GM23338 (cell line): Measurements from ENCODE around the gene TMEM163.

Experiments
- CREB1 ChIP-seq: fragments of 250-450 bp; sonication (Bioruptor Pico); IDR thresholded peaks from 2 replicates; pipeline ENCODE4 v1.5.0; 2020; ENCODE audit warnings: low read depth, mild to moderate bottlenecking, moderate library complexity
- EZH2 ChIP-seq: fragments of 200-600 bp; sonication (generic); IDR thresholded peaks from one replicate; pipeline ENCODE4 v1.8.0; 2017; ENCODE audit warnings: antibody characterized with exemption, mild to moderate bottlenecking, low read depth; ENCODE audit not compliant: unreplicated experiment
- EZH2phosphoT487 ChIP-seq: fragments of 200-600 bp; sonication (generic); IDR thresholded peaks from one replicate; pipeline ENCODE4 v1.8.1; 2018; ENCODE audit warnings: antibody characterized with exemption; ENCODE audit not compliant: unreplicated experiment
- POLR2AphosphoS5 ChIP-seq: IDR thresholded peaks from 2 replicates; pipeline ENCODE4 v1.6.1; 2016; ENCODE audit warnings: antibody characterized with exemption, low read depth
- TF ChIP-seq, protein P1 (sequence below), 2 experiments: fragments of 200-600 bp in 1 of 2; sonication (generic) in 1 of 2; conservative IDR thresholded peaks; 2 replicates each; pipeline versions ENCODE4 v1.5.1 to v1.6.1; 2016 to 2017; ENCODE audit warnings: antibody characterized with exemption in 2 of 2, low read depth in 2 of 2, mild to moderate bottlenecking in 2 of 2, moderate library complexity in 1 of 2
- TF ChIP-seq, protein P2 (sequence below): IDR thresholded peaks from 2 replicates; pipeline ENCODE4 v1.6.1; 2016; ENCODE audit warnings: antibody characterized with exemption

DNA sequence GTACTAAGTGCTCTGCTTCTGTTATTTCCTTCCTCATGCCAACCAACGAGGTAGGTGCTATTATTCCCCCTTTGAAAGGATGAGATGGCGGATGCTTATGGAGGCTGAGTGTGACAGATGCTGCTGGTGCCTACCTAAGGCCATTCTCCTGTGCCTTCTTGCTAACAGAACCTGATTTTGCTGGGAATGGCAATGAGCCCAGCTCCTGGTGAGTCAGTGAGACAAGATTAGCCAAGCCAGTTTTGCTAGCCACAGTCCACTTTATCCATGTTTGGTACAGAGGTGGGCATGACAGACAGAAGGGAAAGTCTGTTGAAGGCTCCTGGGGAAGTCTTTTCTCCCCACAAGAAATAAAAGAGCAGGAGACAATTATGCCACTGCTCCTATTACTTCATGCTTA lies 43.7 kb upstream of the TMEM163 start:
- TF ChIP-seq, protein P1, sequence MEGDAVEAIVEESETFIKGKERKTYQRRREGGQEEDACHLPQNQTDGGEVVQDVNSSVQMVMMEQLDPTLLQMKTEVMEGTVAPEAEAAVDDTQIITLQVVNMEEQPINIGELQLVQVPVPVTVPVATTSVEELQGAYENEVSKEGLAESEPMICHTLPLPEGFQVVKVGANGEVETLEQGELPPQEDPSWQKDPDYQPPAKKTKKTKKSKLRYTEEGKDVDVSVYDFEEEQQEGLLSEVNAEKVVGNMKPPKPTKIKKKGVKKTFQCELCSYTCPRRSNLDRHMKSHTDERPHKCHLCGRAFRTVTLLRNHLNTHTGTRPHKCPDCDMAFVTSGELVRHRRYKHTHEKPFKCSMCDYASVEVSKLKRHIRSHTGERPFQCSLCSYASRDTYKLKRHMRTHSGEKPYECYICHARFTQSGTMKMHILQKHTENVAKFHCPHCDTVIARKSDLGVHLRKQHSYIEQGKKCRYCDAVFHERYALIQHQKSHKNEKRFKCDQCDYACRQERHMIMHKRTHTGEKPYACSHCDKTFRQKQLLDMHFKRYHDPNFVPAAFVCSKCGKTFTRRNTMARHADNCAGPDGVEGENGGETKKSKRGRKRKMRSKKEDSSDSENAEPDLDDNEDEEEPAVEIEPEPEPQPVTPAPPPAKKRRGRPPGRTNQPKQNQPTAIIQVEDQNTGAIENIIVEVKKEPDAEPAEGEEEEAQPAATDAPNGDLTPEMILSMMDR (conservative IDR thresholded peaks at IDR 0.05; ENCODE audit: low read depth in 2 of 2): no peak
- TF ChIP-seq EZH2phosphoT487 (no peak), POLR2AphosphoS5 (no peak), EZH2 (no peak), CREB1 (CRISPR knock-in tag) (no peak)
- TF ChIP-seq, protein P2, sequence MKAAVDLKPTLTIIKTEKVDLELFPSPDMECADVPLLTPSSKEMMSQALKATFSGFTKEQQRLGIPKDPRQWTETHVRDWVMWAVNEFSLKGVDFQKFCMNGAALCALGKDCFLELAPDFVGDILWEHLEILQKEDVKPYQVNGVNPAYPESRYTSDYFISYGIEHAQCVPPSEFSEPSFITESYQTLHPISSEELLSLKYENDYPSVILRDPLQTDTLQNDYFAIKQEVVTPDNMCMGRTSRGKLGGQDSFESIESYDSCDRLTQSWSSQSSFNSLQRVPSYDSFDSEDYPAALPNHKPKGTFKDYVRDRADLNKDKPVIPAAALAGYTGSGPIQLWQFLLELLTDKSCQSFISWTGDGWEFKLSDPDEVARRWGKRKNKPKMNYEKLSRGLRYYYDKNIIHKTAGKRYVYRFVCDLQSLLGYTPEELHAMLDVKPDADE: no peak
